Measurements from ENCODE around the gene FETUB.
"Not testable (repeated sequence)": the region's sequence is repeated elsewhere in the genome, so short reads cannot be mapped to it uniquely, and the experiment has no call there.

Gene FETUB

DNA sequence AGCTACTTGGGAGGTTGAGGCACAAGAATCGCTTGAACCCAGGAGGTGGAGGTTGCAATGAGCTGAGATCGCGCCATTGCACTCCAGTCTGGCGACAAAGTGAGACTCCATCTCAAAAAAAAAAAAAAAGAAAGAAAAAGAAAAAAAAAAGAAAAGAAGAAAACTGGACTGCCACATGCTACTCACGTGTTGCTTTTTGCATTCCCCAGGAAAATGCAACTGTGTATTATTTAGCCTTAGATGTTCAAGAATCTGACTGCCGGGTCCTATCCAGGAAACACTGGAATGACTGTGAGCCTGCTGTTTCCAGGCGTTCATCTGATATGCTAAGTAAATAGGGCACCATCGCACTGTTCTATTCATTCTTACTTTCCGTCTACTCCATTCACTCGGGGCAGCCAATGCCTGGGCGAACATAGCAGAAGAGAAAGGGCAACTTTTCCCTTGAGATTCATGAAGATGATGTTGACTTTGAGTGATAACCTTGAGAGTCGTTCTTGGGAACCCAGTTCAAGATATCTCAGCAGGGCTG lies 47.0 kb downstream of the FETUB start:
- no peak for TF ChIP-seq CTCF (IDR thresholded peaks at IDR 0.05; ENCODE audit: control insufficient read depth, extremely low read depth, insufficient read depth)
- H3K4me3 ChIP-seq (ENCODE audit: low read depth, low read length) = no peak overlapping the region
- no peak for DNase-seq (ENCODE audit: low read depth)

DNA sequence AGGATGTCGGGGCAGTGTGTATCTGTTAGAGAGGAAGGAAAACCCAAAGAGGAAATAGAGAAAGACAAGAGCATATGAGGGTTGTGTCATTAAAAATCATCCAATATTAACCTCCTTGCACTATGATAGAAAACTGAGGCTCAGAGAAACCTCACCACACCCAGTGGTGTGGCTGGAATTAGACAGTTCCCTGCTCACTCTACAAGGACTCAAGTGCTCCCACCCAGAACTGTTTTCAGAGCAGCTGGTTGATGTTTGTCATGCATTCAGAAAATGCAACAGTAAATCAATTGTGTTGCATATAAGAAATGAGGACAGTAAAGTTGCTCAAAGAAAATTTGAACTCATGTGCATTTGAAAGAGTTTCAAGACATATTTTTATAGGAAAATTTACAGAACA lies 50.1 kb downstream of the FETUB start:
- H3K4me3 ChIP-seq (ENCODE audit: low read depth, low read length) = not testable (repeated sequence)

GRCh38 chr3:186691676-186692075 lies 51.5 kb downstream of the FETUB start:
- DNase-seq (ENCODE audit: low read depth) = no peak
- no peak overlapping the region for H3K4me3 ChIP-seq (ENCODE audit: low read depth, low read length)
- no peak for TF ChIP-seq CTCF (IDR thresholded peaks at IDR 0.05; ENCODE audit: control insufficient read depth, extremely low read depth, insufficient read depth)

More for the DNA sequence above, 50.1 kb downstream of the FETUB start:
- DNase-seq (ENCODE audit: low read depth) = not testable (repeated sequence)

GRCh38 chr3:186693843-186694242 lies 53.6 kb downstream of the FETUB start:
- no peak for DNase-seq (ENCODE audit: low read depth)
- TF ChIP-seq CTCF (IDR thresholded peaks at IDR 0.05; ENCODE audit: control insufficient read depth, extremely low read depth, insufficient read depth) = no peak
- H3K4me3 ChIP-seq (ENCODE audit: low read depth, low read length) = no peak overlapping the region

GRCh38 chr3:186694288-186695032 lies 54.3 kb downstream of the FETUB start:
- TF ChIP-seq CTCF (IDR thresholded peaks at IDR 0.05; ENCODE audit: control insufficient read depth, extremely low read depth, insufficient read depth) = no peak
- H3K4me3 ChIP-seq (ENCODE audit: low read depth, low read length) = no peak overlapping the region

DNA sequence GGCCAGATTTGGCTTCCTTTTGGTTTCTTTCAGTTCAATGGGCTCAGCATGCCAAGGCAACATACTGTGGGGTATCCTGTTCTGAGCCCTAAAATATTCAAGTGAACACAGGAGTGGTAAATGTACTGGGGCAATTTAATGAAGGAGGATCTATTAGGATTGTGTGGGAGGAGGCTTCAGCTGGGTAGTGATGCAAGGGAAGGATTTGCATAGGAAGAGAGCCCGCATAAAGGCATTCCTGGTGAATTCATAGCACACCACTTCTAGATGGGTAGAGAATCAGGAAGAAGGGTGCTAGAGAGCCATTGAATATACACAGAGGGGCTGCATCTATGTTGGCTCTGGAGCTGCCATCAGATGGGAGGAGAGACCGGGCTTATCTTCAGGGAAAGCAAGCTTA lies 56.3 kb downstream of the FETUB start:
- H3K4me3 ChIP-seq (ENCODE audit: low read depth, low read length) = no peak overlapping the region
- no peak for DNase-seq (ENCODE audit: low read depth)
- TF ChIP-seq CTCF (IDR thresholded peaks at IDR 0.05; ENCODE audit: control insufficient read depth, extremely low read depth, insufficient read depth) = no peak

More at GRCh38 chr3:186694288-186695032, 54.3 kb downstream of the FETUB start:
- no peak for DNase-seq (ENCODE audit: low read depth)

DNA sequence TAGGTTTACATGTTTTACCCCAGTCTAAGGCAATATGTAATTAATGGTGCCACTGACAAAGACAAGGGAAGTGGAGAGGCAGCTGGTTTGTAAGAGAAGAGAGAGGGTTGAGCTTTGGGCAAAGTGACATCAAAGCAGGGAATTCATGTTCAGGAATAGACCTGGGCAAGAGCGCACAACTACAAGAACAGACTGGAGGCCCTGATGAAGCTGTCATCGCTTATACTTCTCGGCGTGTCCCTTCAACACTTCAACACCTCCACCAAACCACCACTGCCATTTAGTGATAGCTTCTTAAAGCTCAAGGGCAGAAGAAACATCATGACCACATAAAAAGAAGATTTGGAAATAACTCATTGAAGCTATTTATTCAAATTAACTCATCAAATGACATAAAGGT lies 57.3 kb downstream of the FETUB start:
- no peak for TF ChIP-seq CTCF (IDR thresholded peaks at IDR 0.05; ENCODE audit: control insufficient read depth, extremely low read depth, insufficient read depth)
- DNase-seq (ENCODE audit: low read depth) = no peak
- no peak overlapping the region for H3K4me3 ChIP-seq (ENCODE audit: low read depth, low read length)
